DMS153 (cell line): ENCODE measurements around the gene LNPK.
"Not testable (repeated sequence)": the region's sequence is repeated elsewhere in the genome, so short reads cannot be mapped to it uniquely, and the experiment has no call there.

ENCODE experiments used
- DNase-seq: peaks from one replicate; lab custom pipeline; 2025; lab: John Stamatoyannopoulos, UW

The LNPK gene, protein sequence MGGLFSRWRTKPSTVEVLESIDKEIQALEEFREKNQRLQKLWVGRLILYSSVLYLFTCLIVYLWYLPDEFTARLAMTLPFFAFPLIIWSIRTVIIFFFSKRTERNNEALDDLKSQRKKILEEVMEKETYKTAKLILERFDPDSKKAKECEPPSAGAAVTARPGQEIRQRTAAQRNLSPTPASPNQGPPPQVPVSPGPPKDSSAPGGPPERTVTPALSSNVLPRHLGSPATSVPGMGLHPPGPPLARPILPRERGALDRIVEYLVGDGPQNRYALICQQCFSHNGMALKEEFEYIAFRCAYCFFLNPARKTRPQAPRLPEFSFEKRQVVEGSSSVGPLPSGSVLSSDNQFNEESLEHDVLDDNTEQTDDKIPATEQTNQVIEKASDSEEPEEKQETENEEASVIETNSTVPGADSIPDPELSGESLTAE

DNA sequence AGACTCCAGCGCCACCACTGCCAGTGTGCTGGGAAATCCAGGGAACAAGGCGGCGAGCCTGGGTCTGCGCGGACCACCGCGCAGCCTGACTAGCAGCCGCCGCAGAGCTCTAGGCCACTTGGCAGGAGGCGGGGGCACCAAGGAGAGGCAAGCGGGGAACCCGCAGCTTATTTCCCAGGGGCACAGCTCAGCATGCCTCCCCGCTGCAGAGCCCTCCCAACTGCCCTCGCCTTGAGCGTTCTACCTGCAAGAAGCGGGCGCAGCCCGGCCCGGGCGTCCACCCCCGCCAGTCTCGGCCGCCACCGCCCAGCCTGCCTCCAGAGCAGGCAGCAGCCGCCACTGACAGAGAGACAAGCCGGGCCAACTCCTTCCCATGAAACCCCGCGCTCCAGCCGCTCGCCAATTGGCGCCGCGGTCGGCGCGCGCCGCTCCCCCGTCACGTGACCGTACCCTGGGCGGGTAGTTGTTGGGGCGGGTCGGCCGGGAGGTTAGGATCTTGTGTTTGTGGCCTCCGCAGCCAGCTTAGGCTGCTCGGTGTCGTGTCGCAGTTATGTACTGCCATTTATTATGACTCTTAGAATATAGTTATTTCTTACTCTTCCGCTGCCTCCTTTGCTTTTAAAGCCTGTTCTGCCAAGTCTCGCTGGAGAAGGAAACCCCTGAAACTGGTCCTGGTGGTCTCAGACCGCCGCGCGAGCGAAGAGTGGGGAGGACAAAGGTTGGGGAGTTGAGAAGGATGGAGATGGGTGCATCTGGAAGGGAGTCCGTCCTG lies at the start of gene LNPK:
LNPK (minus strand) TSS at position 352 of the 772 bp plus-strand sequence. CDS start 6,683 bp downstream, outside the sequence.
- DNase-seq: peak; percentile 86

DNA sequence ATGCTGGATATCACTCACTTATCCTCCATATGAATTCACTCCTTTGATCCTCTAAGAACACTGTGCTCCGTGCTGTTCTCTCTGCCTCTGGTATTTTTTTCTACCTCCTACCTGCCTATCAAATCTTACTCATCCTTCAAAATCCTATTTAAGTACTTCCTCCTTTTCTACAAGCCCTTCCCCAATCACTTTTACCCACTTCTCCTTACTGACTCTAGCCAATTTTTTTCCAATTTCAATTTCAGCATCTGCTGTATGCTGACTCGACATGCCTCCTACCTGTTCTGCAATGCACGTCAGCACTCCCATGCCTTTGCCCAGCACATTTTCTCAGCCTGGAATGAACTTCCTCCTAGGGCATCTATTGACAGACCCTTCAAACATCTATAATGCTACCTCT lies 37.3 kb upstream of the LNPK start:
- DNase-seq: no peak

DNA sequence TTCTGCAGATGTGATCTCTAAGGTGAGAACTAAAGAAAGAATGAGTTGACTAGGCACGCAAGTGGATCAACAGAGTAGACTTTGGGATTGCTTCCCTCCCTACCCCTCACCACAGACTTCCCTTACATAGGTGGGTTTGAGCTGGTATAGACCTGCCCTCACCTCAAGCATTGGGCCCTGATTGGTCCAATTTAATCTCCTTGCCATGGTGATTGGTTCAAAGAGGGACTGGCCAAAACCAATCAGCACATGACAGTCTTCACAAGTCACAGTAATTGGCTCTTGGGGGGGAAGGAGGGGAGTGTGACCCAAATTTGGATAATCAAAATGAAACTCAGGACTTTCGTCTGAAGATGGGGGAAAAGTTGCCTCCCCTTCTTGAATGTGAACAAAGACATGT lies 36.6 kb upstream of the LNPK start:
- DNase-seq: no peak

DNA sequence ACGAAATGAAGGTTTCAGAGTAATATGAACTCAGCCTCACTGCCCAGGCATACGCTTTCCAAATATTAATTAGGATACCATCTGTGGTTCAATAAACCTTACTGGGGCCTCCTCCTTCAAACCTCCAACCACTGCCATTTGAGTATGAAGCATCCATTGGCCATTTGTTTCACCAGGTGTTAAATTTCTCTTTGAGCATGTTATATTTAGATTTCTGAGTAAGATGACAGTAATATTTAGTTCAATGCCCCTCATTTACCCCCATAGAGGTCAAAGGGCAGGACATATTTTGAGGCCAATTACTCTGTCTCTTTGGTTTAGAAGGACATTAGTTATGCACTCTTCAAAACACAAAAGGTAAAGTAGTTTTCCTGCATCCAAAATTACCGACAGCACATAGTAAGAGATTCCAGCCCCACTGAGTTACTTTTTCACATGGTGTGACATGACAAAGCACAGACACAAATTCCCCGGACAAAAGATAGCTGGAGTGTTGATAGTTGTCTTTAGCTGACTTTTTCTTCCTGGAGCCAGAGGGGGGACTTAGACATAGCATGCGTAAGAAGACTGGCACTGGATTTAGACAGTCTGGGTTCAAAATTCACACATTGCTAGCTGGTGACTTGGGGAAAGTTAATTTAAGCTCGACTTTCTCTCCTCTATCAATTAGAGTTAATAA lies 33.1 kb upstream of the LNPK start:
- DNase-seq: no peak

DNA sequence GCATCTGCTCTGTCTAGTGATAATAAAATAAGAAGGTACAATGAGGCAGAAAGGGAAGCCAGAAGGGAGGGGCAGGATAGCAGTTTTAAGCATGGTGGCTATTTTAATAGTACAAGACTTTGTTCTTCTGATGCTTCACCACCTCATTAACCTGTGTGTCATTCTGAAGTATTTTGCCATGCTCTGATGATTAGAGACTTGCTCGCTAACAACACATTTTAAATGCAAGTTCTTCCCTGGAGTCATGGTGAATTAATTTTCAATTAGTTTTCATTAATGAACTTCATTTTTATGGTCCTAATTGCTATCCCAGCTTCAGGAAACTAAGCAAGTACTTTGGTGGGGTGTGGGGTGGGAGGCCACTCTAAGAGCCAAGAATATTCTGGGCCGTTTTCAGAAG lies 25.7 kb upstream of the LNPK start:
- DNase-seq: no peak

DNA sequence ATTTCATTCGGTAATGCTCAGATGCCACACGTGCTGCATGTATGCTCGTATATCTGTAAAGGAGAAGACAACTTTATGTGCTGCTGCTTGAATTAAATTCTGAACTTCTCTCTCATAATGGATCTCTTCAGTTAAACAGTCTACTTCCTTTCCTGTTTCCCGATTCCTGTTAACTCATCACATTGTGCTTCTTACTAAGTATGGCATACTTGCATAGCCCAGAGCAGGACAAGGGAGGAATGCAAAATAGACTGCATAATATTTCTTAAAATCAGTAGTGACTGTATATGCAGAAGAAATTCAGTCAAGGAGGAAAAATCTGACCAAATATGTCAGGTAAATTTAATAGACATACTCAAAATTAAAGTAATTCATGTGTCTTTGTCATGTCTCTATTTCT lies 23.9 kb upstream of the LNPK start:
- no peak for DNase-seq

DNA sequence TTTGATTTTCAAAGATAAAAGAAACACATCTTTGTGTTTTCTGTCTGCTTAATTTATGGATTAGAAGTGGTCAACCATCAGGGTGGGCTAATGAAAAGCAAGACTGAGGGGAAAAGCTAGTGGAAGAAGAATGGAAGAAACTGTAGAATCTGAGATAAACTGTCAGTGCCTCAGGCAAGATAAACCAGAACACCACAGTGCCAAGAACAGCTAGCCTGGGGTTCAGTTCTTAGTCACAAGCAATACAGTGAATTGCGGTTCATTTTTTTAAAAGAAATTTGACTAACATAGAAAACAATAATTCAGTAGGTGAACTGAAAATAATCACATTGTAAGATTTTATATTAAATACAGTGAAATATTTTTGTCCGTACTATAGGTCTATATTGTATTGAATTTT lies 22.0 kb upstream of the LNPK start:
- no peak for DNase-seq

DNA sequence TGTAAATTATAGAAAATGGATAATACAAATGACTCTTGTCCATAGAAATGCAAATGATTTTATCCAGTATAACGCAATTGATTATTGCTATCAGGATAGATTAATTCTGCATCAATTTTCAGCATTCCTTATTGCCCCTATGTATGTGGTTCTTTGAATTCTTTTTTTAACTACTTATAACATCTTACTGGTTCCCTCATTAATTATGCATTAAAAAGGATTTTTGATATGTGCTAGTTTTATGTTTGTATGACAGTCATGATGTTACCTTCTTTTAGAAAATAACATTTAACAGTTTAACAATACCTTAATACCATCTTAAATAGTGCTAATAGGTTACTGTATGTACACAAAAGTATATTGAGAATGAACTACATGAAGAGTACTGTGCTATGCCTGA lies 20.0 kb upstream of the LNPK start:
- DNase-seq: no peak

DNA sequence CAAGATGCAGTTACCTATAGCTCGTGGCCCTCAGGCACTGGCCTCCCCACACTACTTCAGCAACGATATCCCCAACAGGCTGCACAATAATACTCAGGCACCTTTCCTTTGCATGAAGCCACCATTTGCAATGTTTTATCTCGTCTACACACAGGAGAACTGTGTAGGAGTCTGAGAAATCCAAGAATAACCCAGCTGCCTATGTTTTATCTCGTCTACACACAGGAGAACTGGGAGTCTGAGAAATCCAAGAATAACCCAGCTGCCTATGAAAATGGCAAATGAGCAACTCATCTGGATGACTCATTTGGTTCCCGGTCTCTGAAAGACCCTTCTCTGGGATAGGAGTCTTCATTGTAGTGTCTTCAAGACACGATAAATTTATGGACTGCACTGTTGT lies 18.3 kb upstream of the LNPK start:
- DNase-seq: no peak

DNA sequence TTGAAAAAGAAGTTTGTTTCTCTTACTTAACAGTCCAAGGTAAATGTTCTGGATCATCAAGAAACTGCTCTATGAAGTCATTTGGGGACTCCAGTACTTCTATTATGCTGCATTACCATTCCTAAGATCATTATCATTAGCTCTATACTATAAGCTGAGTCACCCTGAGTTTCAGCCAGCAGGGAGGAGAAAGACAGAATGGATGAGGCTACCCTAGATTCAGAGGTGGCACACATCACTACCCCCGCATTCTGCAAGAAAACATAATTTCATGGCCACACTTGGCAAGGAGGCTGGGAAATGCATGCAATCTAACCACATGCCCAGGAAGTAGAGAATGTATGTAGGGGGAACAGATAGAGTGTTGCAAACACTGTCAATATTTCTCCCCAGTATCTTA lies 16.6 kb upstream of the LNPK start:
- DNase-seq: no peak

DNA sequence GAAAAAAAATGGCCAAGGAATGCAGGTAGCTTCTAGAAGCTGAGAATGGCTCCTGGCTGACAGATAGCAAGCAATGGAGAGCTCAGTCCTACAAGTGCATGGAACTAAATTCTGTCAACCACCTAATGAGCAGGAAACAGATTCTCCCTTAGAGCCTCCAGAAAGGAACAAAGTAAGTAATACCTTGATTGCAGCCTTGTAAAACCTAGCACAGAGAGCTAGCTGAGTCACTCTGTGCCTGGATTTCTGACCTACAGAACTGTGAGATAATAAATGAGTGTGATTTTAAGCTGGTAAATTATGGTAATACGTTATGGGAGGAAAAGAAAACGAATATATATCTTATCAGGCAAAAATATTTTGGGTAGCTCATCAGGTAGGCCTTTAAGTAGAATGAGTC lies 7.4 kb upstream of the LNPK start:
- no peak for DNase-seq

DNA sequence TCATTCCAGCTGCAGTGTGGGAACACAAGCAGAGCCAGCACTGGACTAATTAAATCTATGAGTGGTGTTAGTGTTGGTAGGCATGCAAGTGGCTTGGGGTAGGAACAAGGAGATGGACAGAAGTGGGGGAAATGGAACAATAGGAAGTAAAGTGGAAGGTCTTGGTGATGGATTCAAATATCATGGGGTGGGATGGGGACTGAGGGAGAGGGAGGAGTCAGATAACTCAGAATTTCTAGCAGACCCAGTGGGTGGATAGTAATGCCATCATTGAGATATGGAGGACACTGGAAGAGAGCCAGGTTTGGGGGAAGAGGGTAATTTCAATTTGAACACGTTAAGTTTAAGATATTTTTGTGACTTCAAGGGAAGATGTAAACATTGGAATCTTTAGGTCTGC lies 2.9 kb upstream of the LNPK start:
- no peak for DNase-seq

DNA sequence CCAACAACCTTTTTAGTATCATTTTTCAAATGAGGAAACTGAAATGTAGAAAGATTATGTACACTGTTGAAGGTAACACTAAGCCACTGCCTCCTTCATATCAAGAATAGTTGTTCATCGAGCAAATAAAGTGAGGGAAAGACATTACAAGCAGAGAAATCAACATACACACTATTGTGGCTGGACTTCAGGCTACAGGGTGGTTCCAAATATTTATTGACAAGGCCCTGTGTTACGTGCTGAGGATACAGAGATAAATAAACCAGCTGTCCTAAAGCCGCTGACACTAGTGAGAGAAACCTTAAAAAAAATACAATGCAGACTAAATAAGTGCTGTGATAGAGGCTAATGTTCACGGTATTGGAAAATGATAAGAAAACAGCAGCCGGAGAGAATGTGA lies 1.9 kb upstream of the LNPK start:
- DNase-seq: no peak

DNA sequence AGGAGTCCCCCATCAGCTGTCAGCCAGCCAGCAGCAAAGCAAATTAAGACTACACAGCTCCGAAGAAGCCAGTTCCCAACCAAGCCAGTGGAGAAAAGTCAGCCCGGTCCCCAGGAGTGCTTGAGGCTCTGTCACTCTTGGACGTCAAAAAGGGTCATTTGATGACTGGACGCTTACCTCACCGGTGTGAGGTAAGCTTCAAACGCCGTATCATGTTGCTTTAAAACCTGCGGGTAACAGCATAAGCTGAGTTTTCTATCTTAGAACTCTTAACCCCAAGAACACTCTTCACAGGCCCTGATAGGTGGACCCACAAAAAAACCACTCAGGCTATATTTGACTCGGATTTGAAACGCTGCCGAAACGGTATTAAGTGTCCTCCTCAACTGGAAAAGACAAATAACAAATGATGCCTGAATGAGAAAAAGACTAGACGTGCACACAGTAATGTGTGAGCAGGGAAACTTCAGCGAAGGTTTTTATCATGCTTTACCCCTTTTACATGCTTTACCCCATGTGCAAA lies 682 bp upstream of the LNPK start:
- peak; percentile 27 for DNase-seq

DNA sequence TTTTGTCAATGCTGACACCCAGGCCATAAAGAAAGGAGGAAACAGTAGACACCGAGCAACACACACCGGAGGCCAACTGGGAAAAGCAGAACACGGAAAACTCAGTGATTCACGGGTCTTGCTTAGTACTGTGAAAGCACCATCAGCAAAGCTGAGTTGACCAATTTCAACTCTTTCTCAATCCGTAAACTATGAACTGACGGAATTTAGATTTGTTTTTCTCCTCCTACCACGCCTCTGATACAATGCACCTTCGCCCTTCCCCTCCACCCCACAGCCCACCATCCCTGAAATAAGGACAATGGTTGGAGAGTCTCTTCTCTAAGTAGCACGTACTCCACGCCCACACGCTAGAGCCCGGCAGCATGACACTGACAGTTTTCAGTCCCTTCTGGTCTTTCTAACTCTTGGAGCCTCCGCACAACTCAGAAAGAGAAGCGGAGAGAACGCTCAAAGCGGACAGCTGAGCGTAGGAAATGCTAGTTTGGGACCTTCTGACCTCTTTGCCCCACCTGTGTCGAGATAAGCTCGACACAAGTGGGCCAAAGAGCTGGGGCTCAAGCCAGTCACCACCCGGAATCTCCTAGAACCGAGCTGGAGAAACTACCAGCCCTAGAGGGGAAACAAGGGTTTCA lies 669 bp downstream of the LNPK start:
- peak; percentile 16 for DNase-seq

DNA sequence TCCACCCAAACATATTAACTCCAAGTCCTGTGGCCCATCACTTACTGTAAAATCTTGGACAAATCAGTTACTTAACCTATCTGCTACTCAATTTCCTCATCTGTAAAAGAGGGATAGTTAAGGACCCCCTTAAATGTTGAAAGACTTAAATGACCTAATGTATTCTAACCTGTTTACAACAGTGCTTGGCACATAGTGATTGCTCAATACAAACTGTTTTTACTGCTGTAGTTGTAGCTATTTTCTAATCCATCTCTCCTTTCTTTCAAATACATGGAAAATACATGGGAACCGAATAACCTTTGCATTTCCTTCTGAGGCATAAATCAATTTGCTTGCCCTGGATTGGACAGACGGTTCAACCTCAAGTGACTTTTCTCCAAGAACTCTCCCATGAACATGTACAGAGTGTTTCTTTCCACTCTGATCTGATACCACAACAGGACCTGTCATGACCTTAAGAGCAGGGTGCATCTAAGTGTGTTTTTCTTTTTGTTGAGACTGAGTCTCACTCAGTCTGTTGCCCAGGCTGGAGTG lies 2.7 kb downstream of the LNPK start:
- DNase-seq: no peak

DNA sequence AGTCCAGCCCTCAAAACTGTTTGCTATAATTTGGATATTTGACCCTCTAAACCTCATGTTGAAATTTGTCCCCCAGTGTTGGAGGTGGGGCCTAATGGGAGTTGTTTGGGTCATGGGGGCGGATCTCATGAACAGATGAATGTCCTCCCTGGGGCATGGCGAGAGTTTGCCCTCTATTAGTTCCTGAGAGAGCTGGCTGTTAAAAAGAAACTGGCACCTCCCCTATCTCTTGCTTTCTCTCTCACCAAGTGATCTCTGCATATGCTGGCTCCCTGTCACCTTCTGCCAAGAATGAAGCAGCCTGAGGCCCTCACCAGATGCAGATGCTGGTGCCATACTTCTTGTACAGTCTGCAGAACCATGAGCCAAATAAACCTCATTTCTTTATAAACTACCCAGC lies 12.0 kb downstream of the LNPK start:
- no peak for DNase-seq

DNA sequence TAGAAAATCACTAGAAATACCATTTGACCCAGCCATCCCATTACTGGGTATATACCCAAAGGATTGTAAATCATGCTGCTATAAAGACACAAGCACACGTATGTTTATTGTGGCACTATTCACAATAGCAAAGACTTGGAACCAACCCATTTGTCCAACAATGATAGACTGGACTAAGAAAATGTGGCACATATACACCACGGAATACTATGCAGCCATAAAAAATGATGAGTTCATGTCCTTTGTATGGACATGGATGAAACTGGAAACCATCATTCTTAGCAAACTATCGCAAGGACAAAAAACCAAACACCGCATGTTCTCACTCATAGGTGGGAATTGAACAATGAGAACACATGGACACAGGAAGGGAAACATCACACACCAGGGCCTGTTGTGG lies 14.9 kb downstream of the LNPK start:
- not testable (repeated sequence) for DNase-seq

DNA sequence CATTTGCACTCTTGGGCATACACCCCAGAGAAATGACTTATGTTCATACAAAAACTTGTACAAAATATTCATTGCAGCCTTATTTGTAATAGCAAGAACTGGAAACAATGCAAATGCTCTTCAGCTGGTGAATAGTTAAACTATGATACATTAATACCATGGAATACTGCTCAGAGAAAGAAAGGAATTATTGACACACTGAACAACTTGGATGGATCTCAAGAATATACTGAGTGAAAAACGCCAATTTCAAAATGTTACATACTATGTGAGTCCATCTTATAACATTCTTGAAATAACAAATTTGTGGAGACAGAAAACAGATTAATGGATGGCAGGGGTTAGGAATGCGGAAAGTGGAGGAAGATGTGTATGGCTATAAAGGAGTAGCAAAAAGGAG lies 17.2 kb downstream of the LNPK start:
- no peak for DNase-seq

DNA sequence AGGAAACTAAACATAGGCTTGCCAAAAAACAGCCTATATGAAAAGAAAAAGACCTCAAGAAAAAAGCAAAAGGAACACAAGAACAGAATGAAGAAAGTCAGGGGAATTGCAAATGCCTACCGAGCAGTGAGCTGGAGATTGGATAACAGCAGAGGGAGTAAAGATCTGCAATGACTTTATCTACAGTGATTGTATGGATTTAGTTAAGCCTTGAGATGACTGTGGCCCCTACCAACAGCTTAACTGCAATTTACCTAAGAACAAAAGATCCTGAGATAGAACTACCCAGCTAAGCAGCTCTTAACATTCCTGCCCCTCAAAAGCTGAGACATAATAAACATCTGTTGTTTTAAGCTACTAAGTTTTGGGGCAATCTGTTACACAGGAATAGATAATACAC lies 20.5 kb downstream of the LNPK start:
- no peak for DNase-seq

DNA sequence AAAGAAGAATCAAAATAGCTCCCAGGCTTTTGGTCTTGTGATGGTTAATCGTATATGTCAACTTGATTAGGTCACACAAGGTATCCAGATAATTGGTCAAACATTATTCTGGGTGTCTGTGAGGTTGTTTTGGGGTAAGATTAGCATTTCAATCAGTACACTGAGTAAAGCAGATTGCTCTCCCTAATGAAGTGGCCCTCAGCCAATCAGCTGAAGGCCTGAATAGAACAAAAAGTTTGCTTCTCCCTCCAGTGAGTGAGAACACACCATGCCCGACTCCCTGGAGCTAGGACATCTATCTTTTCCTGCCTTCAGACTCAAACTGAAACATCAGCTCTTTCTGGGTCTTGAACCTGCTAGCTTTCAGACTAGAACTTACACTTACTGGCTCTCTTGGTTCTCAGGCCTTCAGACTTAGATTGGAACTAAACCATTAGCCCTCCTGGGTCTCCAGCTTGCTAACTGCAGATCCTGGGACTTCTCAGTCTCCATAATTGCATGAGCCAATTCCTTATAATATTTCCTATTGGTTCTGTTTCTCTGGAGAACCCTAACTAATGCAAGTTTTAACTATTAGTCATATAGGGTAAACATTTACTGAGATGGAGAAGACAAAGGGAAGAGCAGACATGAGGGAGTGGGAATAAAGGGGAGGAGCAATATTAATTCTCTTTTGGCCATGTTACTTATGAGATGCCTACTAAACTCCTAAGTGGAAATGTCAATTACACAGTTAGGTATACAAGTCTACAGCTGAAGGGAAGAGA lies 25.5 kb downstream of the LNPK start:
- DNase-seq: no peak
